ENCODE results near the gene SHISAL1. TPM values are rescaled to one million over a fixed set of nuclear protein-coding genes. Genes with fewer than 3 reads are reported as not detected.

SHISAL1 gene
- total and polyA plus RNA-seq, 8 donors = 0.72 to 1.4 (median 0.92) TPM

GRCh38 chr22:44338906-44339305 is 26.2 kb upstream of the SHISAL1 start:
- intact Hi-C loops (cut with DNase I) = no loop called here
- no peak for DNase-seq
- Histone ChIP-seq H3K27ac (no peak overlapping the region), H3K4me1 (peaks cover 3 to 5% of the 10 kb centered on the region in 2 donors), H3K27me3 (peaks cover 0 to 37% of the 10 kb centered on the region in 2 donors), H3K36me3 (no peaks in the 10 kb centered on the region), H3K4me3 (no peak overlapping the region), H3K9me3 (no peaks in the 10 kb centered on the region)
- ATAC-seq = no peak
- TF ChIP-seq, protein P1, sequence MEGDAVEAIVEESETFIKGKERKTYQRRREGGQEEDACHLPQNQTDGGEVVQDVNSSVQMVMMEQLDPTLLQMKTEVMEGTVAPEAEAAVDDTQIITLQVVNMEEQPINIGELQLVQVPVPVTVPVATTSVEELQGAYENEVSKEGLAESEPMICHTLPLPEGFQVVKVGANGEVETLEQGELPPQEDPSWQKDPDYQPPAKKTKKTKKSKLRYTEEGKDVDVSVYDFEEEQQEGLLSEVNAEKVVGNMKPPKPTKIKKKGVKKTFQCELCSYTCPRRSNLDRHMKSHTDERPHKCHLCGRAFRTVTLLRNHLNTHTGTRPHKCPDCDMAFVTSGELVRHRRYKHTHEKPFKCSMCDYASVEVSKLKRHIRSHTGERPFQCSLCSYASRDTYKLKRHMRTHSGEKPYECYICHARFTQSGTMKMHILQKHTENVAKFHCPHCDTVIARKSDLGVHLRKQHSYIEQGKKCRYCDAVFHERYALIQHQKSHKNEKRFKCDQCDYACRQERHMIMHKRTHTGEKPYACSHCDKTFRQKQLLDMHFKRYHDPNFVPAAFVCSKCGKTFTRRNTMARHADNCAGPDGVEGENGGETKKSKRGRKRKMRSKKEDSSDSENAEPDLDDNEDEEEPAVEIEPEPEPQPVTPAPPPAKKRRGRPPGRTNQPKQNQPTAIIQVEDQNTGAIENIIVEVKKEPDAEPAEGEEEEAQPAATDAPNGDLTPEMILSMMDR (IDR thresholded peaks at IDR 0.05) = no peak

GRCh38 chr22:44338177-44338810 is 25.5 kb upstream of the SHISAL1 start:
- peaks cover 0 to 43% of the 10 kb centered on the region in 2 donors for H3K27me3 ChIP-seq
- ATAC-seq = no peak
- H3K9me3 ChIP-seq = no peaks in the 10 kb centered on the region
- no peak for DNase-seq
- intact Hi-C loops (cut with DNase I) = no loop called here
- no peaks in the 10 kb centered on the region for H3K36me3 ChIP-seq
- no peak overlapping the region for H3K4me3 ChIP-seq
- H3K4me1 ChIP-seq = peaks cover 3 to 5% of the 10 kb centered on the region in 2 donors
- no peak overlapping the region for H3K27ac ChIP-seq
- TF ChIP-seq, protein P1 (IDR thresholded peaks at IDR 0.05) = no peak

- Histone ChIP-seq H3K4me1 (peaks cover 3 to 5% of the 10 kb centered on the region in 2 donors), H3K9me3 (no peaks in the 10 kb centered on the region), H3K27ac (no peak overlapping the region), H3K36me3 (no peaks in the 10 kb centered on the region), H3K27me3 (peaks cover 5 to 49% of the 10 kb centered on the region in 2 donors), H3K4me3 (no peak overlapping the region)
- intact Hi-C loops (cut with DNase I) = no loop called here
- ATAC-seq (peak; percentile 38), DNase-seq (peak in 1 of 4 donors; percentile 55)
- TF ChIP-seq, protein P1 (IDR thresholded peaks at IDR 0.05) = no peak
These were observed 24.9 kb upstream of the SHISAL1 start for GRCh38 chr22:44337678-44338004.

- H3K27ac ChIP-seq = no peak overlapping the region
- intact Hi-C loops (cut with DNase I) = no loop called here
These were observed 24.4 kb upstream of the SHISAL1 start for GRCh38 chr22:44336962-44337677.

More at GRCh38 chr22:44336962-44337677, 24.4 kb upstream of the SHISAL1 start:
- ATAC-seq (no peak), DNase-seq (peak in 1 of 4 donors; percentile 77)
- Histone ChIP-seq H3K36me3 (no peaks in the 10 kb centered on the region), H3K27me3 (peaks cover 10 to 54% of the 10 kb centered on the region in 2 donors), H3K9me3 (no peaks in the 10 kb centered on the region), H3K4me3 (no peak overlapping the region), H3K4me1 (peaks cover 3 to 5% of the 10 kb centered on the region in 2 donors)
- TF ChIP-seq, protein P1 (IDR thresholded peaks at IDR 0.05) = no peak
